Stimulated activated CD4-positive, alpha-beta T cell treated with anti-CD3 and anti-CD28 coated beads, TNF-alpha, amount 100 ng/mL, for 24 hours (primary cell): ENCODE data around the gene FZD10.

ENCODE experiments used
- DNase-seq, 3 experiments: peaks; one replicate each; pipeline ENCODE4 v3.0.0-alpha.2; 2020; ENCODE audit warnings: low read depth in 3 of 3

The FZD10 gene

GRCh38 chr12:130205495-130205894 is 43.2 kb downstream of the FZD10 start:
- no peak for DNase-seq

GRCh38 chr12:130212384-130212989 is 50.2 kb downstream of the FZD10 start:
- DNase-seq = no peak

- no peak for DNase-seq
Observed at GRCh38 chr12:130213249-130213648, 51.0 kb downstream of the FZD10 start.

GRCh38 chr12:130214686-130215395 is 52.6 kb downstream of the FZD10 start:
- no peak for DNase-seq
